Islet precursor cell (in vitro differentiated cells): Measurements from ENCODE around the gene RAET1G.
"Not testable (repeated sequence)": the region's sequence is repeated elsewhere in the genome, so short reads cannot be mapped to it uniquely, and the experiment has no call there.

Source experiments
- DNase-seq: peaks from one replicate; pipeline ENCODE4 v3.0.0-alpha.2; 2018

RAET1G gene

GRCh38 chr6:149933036-149933435 lies 10.1 kb upstream of the RAET1G start:
- peak; percentile 32 for DNase-seq

GRCh38 chr6:149931501-149931900 lies 8.6 kb upstream of the RAET1G start:
- peak; percentile 15 for DNase-seq

GRCh38 chr6:149929422-149929821 lies 6.5 kb upstream of the RAET1G start:
- peak; percentile 66 for DNase-seq

- DNase-seq, result not testable (repeated sequence)
Observed at GRCh38 chr6:149927025-149927424, 4.1 kb upstream of the RAET1G start.

- peak; percentile 95 for DNase-seq
Observed at GRCh38 chr6:149925974-149926777, 3.3 kb upstream of the RAET1G start.

- DNase-seq, result peak; percentile 58
Observed at GRCh38 chr6:149925253-149925973, 2.5 kb upstream of the RAET1G start.

DNA sequence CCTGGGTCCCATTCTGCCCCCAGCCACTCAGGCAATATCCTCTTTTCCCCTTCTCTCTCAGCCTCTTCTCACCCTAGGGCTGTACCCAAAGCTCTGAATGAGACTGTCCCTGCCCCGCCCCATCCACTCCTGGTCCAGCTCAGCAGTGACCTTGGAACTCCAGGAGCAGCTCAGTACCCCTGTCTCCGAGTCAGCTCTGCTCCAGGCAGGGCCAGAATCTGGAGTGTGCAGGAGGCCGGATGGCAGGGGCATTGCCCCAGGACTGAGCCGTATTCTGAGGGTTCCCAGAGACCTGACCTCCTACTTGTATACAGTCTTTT lies 2.0 kb upstream of the RAET1G start:
- DNase-seq, result peak; percentile 37

GRCh38 chr6:149924206-149924932 lies 1.4 kb upstream of the RAET1G start:
- peak; percentile 23 for DNase-seq

DNA sequence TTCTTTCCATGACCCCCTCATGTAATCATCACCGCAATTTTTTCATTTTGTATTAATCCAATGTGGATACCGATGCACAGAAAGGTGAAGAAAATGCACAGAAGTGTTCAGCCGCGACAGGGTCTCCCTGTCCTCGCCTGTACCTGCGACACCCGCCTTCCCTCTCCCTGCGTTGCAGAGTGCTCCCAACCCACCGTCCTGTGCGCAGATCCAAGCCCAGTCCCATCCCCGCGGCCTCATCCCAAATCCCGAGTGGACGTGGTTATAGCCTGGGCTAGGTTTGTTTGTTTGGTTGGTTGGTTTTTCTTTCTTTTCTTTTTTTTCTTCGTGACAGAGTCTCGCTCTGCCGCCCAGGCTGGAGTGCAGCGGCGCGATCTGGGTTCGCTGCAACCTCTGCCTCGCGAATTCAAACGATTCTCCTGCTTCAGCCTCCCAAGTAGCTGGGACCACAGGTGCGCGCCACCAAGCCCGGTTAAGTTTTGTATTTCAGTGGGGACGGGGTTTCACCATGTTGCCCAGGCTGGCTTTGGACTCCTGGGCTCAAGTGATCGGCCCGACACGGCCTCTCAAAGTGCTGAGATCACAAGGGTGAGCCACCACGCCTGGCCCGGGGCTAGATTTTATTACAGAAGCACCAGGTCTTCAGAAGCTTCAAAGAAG lies 536 bp upstream of the RAET1G start:
- DNase-seq, result no peak

- DNase-seq, result not testable (repeated sequence)
Observed at GRCh38 chr6:149922091-149922490, 830 bp downstream of the RAET1G start.

DNA sequence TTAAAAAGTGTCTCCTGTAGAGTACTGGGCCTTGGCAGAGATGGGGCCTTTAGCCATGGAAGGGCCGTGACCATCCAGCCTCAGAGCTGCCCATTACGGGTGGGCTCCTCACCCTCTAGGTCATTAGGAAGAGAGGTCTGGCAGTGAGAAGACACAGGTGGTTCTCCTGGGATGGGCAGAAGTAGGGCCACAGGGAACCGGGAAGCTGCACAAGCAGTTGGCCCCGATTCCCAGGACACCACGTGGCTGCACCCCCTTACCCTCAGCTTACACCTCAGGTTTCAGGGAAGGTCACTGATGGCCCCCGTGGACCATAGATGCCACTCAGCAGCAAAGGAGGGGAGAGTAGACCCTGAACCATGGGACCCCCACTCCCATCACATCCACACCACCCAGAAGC lies 1.6 kb downstream of the RAET1G start:
- peak; percentile 33 for DNase-seq

DNA sequence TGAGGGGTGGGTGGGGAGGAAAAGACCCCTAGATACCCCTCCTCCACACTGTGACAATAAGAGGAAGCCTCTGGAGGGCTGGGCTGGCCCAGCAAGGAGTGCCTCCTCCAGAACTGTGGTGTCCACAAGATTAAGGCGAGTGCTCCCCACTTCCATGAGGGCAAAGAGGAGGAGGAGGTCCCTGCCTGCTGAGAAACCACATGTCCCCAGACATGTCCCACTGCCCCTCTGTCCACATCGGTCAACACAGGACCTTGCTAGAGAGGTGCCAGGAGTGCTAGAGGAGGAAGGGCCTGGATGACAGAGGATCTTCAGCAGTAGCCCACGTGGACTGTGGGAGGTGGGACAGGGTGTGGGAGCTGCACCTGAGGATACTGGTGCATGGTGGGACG lies 3.1 kb downstream of the RAET1G start:
- peak; percentile 30 for DNase-seq

DNA sequence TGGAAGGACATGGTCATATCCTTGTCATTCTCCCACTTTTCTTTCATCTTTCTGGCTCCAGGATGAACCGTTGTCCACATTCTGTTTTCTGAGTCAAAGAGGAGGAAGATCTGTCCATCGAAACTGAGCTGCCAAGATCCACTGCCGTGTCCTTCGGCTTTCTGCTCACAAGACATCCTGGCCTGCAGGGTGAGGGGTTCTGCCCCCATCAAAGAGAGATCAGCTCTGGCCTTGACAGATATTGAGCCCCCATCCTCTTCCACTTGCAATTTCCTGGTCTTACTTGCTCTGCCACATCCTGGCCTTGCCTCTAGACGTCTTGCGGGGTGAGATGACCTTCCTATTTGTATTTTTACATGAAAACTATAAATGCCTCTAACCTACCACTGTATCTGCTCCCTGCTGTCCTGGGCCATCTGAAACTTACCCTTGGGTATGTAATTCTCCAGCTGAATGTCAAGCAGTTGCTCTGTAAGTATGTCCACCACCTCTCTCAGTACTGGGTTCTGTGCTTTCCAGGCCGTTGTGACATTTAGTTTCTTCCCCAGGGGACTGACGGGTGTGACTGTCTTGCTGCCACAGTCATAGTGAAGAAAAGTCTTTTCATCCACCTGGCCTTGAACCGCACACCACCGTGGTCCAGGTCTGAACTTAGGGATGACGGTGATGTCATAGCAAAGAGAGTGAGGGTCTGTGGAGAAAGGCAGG lies 3.6 kb downstream of the RAET1G start:
- DNase-seq, result peak; percentile 21

GRCh38 chr6:149918151-149918905 lies 4.6 kb downstream of the RAET1G start:
- peak; percentile 34 for DNase-seq

DNA sequence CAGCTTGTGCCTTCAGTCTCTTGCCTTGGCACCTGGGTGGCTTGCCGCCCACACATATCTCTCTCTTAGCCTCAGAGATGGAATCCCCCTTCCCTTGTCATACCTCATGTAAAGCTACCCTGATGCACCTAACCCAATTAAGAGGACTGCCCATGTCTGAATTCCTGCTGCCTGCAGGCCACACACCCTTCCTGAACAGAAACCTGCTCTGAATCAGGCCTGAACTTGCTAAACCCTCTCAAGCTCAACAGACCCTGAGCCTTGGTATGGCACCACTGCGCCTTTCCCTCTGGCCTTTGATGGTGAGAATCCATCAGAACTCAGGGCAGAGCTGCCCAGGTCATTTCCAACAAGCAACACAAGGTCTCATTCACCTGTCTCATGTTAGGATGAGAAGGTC lies 5.2 kb downstream of the RAET1G start:
- peak; percentile 27 for DNase-seq

- peak; percentile 40 for DNase-seq
Observed at GRCh38 chr6:149915970-149916865, 6.7 kb downstream of the RAET1G start.

DNA sequence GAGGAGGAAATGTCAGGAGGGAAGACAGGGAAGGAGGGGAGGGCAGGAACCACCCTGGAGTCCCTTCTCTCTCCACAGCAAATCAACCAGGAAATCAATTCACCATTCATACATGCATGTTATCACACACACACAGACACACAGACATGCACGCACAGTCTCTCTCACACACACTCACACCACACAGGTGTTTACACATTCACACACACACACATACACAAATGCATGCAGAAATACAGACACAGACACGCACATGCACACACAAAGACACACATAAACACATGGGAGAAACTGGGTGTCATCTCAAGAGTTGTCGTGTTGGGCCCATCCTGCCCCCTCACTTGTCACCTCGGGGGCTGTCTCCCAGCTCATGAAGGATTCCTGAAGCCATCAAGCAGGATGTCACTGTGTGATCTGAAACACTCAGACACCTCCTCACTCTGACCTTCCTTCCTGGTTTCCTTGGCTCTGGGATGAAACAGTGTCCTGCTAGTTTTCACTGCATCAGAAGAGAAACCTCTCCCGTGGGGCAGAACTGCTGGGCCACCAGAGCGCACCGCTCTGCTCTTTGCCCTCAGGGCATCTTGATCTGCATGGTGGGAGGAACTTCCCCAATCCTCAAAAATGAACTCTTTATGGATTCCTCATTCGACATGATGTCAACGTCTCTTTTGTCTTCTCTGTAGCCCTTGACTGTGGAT lies 9.2 kb downstream of the RAET1G start:
- no peak for DNase-seq

DNA sequence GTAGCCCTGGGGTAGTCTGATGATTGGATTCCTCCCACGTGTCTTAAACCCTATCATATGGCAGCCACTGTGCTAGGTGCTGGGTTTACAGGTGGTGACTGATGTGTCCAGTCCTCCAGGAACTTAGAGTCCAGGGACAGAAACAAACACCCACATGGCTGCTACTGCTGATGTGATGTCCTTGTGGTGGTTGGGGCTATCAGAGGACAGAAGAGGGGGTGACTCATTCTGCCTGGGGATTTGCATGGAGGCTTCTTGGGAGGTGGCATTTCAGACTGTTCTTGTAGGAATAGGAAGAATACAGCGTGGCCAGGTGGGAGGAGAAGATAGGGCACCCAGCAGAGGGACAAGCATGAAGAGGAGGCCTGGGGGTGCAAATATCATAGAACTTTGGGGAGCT lies 9.8 kb downstream of the RAET1G start:
- DNase-seq, result no peak

DNA sequence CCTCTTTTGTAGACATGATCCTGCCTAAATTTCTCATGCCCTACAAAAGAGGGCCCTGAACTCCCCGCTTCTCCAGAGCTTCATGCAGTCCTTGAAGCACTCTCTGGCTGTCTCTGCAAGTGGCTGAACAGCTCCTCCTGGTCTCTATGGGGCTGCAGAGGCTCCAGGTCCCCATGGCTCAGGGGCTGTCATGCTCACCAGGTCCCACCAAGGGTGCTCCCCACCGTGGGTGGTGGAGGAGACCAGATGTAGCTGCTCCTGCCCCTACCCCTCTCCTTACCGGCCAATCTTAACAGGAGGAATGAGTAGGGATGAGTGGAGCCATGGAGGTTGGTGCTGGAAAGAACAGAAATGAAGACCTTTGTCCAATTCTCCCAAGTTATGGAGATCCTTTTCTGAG lies 10.2 kb downstream of the RAET1G start:
- DNase-seq, result not testable (repeated sequence)

DNA sequence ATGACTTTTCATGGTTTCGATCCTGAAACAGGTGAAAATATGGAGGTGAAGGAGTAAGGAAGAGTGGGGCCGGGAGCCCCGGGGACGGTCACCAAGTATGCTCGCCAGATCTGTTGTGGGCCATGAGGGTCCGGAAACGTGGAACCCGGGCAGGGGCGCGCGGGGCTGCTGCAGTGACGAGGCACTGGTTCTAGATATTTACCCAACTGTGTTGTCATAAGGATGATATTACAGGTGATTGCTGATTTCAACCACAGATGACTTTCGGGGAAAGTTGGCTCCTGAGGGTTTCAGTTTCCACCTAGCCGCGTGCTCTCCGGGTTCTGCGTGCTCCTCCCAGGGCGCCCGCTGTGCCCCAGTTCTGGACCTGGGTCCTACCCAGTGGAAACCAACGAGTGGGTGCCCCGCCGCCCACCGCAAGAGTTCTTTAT lies 12.2 kb downstream of the RAET1G start:
- peak; percentile 18 for DNase-seq
